Stromal cell of bone marrow (primary cell): Measurements from ENCODE around the gene COL11A1.
"Not testable (repeated sequence)": the region's sequence is repeated elsewhere in the genome, so short reads cannot be mapped to it uniquely, and the experiment has no call there.

ENCODE experiments used
- DNase-seq: peaks from one replicate; pipeline ENCODE4 v3.0.0-alpha.2; 2012; ENCODE audit warnings: low read depth

Gene COL11A1

DNA sequence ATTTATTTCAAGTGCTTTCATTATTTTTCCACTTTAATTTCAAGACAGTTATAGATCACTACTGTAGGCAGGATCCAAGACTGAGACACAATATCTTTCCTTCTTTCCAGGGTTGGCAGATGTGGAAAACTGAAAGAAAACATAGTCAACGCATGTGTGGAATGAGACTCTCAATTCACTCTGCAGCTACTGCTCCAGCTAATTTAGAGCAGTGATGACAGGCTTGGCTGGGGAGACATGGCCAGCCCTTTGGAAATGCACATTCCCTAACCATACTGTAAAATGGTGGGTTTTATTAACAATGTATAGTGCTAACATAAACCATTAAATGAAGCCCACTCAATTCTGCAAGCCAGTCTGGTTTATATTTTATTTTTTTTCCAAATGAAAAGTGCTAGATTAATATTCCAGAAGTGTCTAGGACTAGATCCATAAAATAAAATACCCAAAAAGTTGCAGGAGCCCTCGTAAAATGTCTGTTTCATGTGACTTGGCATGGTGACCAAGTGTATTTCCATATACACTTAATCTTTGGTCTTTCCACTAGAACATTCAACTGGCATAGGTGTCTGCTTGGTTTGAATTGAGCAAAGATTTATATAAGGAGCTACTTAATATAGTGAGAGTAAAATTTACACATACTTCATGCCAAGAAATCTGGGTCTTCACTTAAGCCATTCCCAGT lies 32.9 kb downstream of the COL11A1 start:
- no peak for DNase-seq

DNA sequence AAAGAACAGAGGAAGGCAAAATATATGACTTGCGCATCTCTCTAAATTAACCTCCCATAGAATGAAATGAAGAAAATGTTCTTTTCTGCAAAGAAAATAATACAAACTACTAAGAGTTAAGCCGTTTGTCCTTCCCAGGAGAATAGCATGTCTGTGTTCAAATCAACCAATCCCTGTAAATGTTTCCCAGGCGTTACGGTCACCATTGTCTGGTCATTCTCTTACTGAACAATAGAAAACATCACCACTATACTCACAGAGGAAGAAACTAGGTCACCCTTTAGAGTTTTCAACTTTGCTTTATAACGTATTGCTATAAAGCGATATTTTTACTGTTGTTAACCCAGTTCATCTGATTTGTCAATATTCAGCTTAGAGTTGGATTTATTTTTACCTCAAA lies 34.1 kb downstream of the COL11A1 start:
- DNase-seq = no peak

DNA sequence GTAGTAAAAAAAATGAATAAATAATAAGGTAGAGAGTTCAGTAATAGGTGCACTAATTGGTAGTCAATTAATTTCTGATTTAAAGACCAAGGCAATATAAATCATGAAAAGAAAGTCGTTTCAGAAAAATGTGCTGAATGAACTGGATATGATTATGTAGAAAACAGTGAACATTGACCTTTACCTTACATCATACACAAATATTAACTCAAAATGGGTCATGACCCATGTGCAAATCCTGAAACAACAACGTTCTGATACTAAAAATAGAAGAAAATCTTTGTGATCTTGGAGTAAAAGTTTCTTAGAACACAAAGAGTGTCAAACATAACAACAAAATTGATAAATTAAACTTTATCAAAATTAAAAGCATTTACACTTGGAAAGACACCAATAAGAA lies 39.1 kb downstream of the COL11A1 start:
- DNase-seq = no peak

DNA sequence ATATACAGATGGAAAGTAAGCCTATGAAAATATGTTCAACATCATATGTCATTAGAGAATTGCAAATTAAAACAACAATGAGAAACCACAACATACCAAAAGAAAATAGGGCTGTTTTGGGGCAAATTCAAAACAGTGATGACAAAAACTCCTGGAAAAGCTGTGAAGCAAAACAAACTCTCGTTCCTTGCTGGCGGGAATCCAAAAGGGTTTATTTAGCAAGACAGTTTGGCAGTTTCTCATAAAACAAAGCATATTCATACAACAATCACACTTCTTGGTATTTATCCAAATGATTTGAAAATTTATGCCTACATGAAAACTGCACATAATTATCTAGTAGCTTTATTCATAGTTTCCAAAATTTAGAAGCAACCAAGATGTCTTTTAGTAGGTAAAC lies 44.4 kb downstream of the COL11A1 start:
- DNase-seq = no peak

DNA sequence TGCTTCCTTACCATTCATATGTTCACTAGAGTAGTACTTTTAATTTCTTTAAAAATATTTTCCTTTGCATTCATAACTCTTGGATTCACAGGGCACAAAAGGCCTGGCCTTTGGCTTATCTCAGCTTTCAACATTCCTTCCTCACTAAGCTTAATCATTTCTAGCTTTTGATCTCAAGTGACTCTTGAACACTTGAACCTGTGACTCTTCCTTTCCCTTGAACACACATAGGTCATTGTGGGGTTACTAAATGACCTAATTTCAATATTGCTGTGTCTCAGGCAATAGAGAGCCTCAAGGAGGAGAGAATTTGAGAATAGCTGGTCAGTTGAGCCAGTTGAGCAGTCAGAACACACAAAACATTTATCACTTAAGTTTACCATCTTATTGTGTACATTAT lies 49.9 kb downstream of the COL11A1 start:
- no peak for DNase-seq

DNA sequence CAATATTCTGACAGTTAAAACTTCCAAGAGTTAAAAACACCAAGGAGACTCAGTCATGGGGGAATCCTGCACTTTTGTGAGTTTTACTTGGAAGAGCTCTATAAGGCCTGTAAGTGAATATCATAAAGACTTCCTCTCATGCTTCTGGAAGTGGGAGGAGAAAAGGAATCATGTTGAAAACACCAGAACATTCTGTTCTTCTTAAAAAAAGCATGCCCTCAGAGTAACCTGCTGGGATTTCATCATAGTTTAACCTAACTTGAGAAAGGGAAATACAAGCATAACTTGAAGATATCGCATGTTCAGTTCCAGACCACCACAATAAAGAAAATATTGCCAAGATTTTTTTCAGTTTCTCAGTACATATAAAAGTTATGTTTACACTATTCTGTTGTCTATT lies 51.9 kb downstream of the COL11A1 start:
- no peak for DNase-seq

DNA sequence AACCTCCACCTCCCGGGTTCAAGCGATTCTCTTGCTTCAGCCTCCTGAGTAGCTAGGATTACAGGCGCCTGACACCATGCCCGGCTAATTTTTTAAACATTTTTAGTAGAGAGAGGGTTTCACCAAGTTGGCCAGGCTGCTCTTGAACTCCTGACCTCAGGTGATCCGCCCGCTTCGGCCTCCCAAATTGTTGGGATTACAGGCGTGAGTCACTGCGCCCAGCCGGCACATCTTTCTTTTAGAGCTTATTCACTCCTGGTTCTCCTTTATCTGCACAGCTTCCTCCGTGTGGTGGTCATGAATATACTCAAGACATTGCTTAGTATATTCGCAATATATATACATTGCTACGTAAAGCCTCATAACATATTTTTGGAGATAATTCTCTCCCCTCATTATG lies 80.2 kb downstream of the COL11A1 start:
- not testable (repeated sequence) for DNase-seq

DNA sequence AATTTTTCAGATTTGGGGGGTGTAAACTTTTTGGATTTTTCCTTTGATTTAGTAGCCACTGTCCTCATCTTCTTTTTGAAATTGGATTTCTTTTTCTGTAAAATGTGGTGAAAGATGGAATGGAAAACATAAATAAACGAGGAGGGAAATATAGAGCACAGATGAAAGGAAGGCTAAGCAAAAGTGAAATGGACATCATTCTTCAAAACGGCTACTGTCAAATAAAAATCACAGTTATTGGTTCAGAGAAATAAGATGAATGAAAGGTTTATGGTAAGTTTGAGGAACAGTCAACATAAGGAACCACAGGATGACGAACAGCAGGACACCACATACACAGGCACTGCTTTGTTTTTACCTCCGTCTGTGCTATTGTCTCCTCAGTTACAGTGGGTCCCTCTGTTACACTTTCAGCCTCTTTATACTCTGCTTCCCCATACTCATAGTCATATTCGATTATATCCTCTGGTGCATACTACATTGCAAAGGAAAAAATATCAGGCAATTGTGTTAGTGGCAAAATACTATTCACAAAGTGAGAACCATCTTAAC lies 82.4 kb downstream of the COL11A1 start:
- no peak for DNase-seq

DNA sequence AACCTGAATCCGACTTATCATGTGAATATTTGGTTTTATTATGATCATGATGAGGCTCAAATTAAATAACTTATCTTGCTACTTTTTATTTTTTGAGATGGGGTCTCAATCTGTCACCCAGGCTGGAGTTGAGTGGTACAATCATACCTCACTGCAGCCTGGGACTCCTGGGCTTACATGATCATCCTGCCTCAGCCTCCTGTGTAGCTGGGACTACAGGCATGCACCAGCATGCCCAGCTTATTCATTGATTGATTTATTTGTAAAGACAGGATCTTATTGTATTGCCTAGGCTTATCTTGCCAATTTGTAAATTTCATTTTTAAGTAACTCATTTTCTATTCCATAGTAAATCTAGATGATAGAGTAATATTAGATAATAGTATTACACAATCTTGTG lies 84.3 kb downstream of the COL11A1 start:
- no peak for DNase-seq

DNA sequence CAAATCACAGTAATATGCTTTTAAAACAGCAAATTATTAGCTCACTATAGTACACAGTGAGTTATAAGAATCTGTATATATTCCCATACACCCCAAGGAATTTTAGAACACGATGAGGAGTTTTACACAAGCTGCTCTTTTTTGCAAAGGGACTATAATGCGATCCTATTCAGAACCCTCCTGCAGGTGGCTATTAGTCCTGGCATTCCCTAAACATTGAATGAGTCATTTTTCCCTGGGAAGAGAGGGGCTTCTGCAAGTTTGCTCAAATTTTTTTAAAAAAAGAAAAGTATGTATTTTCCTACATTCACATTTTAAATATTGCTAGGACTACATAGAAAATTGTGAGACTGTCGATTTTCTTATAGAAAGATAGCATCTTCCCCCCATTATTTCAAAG lies 106.3 kb downstream of the COL11A1 start:
- DNase-seq = no peak

DNA sequence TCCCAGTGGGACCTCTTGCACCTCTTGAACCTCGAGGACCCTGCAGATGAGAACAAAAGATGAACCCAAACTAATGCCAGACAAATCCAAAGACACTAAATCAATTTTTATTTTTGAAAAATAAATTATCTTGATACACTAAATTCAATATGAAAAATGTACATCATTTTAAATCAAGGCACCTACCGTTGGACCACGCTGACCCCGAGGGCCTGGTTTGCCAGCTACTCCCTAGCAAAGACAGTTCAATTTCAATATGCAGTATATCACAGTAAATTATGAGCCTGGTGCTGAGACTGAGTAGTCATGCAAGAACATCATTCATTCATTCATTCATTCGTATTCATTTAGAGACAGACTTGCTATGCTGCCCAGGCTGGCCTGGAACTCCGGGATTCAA lies 129.4 kb downstream of the COL11A1 start:
- no peak for DNase-seq

DNA sequence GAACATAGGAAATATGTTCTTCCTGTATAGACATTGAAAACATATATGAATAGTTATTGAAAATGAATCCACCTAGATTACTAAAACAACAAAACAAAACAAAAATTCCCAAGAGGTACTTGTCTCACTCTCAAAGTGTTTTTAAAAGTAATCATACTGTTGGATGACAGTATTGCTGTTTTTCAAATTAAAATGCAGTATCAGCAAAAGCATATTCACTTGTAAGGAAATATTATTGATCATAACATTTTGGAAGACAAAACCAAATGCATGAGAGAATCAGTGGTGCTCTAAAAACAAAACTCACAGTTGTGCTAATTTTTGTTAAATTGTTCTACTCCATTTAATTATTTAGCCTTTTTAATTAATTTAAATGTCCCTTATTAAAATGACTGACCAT lies 131.0 kb downstream of the COL11A1 start:
- no peak for DNase-seq

DNA sequence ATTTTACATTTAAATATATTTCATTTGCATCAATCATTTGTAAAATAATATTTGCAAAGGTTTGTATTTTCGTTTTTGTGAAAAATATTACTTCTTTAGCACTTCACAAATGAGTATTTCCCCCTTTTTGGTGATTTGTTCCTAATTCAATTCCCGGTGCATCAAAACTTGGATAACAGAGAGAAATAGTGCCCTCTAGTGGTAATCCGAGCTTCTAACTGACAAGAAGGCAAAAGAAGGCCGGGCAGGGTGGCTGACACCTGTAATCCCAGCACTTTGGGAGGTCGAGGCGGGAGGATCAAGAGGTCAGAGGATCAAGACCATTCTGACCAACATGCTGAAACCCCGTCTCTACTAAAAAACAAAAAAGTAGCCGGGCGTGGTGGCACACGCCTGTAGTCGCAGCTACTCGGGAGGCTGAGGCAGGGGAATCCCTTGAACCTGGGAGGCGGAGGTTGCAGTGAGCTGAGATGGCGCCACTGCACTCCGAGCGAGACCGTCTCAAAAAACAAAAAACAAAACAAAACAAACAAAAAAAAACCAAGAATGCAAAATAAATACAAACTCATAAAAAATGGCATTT lies 137.7 kb downstream of the COL11A1 start:
- peak; percentile 40 for DNase-seq

DNA sequence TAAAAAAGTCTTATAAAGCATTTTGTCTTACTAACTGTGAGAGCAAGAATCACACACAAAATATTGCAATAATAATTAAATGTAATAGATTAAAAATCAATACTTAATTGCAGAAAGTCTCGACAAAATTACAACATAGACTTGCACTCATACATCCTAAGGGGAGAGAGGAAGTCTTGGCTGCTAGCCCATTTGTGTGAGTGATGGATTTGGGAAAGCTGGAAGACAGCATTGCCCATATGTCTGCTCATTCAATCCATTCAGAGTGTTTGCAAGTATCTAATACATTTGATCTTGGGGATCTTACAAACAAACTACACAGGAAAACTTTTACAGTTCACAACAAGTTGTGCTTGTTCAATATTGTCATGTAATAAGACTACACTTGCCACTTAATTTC lies 140.5 kb downstream of the COL11A1 start:
- no peak for DNase-seq

DNA sequence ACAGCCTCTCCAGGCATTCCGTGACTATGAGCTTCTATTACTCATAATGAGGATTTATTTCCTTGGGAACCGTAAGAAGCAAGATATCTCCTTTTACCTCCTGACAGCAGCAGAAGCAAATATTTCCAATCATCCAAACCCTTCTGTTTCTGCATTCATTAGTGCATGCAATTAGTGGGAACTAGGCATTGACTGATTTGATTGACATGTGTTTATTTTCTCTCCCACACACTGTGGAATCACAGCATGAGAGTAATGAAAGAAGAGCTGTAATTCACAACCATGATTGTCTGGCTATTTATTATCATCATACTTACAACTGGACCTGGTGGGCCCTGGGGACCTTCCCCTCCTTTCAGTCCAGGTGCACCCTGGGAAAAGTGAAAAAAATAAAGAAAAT lies 146.8 kb downstream of the COL11A1 start:
- no peak for DNase-seq

DNA sequence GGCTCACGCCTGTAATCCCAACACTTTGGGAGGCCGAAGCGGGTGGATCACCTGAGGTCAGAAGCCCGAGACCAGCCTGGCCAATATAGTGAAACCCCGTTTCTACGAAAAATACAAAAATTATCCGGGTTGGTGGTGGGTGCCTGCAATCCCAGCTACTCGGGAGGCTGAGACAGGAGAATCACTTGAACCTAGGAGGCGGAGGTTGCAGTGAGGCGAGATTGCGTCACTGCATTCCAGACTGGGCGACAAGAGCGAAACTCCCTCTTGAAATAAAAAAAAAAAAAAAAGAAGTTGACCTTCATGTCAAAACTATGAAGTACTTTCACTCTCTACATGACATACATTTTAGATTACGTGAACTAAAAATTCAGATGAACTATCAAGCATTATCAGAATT lies 153.7 kb downstream of the COL11A1 start:
- no peak for DNase-seq

DNA sequence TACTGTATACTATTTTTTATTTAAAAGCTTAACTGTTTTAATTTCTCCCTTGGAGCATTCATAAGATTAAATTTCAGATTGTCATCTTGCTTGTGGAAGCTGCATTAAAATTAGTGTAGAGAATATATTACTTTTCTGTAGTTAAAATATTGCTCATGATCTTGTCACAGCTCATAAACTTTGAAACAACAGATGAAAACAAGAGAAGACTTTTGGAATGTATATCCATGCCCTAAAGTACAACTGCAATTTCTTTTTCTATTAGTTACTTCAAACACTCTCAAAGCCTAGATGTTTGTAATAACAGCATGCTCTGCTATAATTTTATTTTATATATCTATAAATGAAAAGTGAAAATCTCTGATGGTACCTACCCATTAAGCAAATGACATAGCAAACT lies 155.9 kb downstream of the COL11A1 start:
- DNase-seq = no peak

DNA sequence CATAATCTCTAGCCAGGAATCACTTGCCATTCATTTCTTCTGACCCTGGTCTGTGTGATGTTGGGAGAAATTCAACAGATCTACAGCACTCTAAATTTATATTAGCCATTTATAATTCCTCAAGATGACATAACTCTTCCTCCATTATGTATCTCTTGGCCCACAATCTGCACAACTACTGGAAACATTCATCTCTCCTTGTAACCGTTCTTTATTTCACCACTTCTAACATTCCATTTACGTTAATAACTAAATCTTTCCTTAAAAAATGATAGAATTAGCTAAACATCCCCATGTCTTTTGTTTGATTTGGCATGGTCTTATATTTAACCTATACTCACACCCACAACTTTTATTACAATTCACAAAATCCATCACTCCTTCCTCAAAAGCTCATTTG lies 166.0 kb downstream of the COL11A1 start:
- DNase-seq = peak; percentile 13

DNA sequence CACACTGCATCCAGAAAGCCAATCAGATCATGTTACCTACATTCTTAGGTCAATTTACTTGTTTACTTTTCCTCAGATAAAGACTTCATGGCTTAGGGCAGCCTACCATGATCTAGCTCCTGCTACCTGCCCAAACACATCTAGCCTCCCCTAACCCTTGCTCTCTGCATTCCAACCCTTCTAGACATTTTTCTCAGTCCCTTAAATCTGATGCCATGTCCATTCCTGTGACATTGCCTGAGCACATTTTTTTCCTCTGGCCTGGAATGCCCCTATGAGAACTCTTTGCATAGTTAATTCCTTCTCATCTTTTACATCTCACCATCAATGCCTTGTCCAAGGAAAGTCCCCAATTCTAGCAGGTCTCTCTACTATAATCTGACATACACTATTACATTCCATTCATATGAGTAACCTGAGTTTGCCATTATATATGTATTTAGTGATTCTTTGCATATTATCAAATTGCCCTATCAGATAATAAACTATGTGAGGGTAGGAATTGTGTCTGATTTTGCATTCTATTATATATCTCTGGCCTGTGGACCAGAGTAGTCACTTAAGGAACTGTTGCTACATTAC lies 166.9 kb downstream of the COL11A1 start:
- DNase-seq = no peak

DNA sequence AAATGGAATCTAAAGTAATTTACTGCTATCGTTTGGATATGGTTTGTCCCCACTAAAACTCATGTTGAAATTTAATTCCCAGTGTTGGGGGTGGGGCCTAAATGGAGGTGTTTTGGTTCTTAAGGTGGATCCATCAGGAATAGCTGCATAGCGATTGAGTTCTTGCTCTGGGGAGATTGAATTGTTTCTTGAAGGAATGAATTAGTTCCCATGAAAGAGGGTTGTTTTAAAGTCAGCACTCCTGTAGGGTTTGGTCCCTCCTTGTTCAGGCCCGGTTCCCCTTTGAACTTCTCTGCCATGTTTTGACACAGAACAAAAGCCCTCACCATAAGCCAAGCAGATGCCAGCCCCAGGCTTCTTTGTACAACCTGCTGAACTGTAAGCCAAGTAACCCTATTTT lies 170.9 kb downstream of the COL11A1 start:
- DNase-seq = no peak

DNA sequence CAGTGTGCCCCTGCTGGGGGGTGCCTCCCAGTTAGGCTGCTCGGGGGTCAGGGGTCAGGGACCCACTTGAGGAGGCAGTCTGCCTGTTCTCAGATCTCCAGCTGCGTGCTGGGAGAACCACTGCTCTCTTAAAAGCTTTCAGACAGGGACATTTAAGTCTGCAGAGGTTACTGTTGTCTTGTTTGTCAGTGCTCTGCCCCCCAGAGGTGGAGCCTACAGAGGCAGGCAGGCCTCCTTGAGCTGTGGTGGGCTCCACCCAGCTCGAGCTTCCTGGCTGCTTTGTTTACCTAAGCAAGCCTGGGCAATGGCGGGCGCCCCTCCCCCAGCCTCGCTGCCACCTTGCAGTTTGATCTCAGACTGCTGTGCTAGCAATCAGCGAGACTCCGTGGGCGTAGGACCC lies 175.0 kb downstream of the COL11A1 start:
- DNase-seq = not testable (repeated sequence)

DNA sequence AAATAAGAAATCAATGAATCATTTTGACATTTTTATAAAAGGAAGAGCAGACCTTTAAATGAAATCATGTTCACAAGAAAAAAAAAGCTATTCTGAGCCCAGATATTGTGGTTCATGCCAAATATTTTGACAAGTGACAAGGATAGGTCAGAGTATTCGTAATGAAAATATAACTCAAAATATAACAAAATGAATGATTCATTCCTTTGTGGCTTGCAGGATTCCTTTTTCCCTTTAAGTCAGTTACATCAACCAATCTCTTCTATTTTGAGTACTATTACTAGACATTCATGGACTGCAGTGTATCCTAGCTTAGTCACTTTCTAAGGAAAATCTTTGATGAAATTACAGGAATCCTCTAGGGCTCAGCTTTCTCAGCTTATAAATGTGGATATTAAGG lies 188.7 kb downstream of the COL11A1 start:
- peak; percentile 75 for DNase-seq

DNA sequence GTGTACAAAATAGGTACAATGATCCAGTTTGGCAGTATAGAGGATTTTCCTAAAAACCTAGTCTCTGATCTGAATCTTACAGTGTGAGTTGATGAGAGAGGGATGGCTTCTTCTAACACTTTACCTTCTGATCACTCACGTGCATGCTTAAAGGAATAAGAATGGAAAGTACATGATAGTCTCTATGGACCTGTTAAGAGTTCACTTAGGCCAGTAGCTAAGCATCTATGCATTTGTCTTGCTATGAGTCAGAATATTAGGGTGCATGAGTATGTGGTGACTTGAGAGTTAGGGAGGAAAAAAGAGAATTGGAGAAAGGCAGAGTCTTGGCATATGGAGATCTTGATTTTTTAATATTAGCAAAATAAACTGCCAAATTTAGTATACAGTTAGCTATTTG lies 206.3 kb downstream of the COL11A1 start:
- no peak for DNase-seq

DNA sequence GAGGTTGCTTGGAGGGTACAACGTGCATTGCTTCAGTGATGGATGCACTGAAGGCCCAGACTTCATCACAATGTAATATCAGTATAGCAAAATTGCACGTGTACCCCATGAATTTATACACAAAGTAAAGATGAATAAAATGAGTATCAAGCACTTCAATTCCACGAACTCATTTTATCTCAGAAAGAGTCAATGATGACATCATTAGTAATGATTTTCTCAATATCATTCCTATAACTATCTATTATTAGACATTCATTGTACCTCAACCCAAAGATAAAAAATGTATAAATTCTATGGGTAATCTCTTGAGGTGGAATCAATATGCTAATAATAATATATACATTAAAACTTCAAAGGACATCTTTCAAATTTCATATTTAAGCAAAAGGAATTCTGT lies 208.4 kb downstream of the COL11A1 start:
- no peak for DNase-seq
